Activated naive CD8-positive, alpha-beta T cell treated with anti-CD3 and anti-CD28 coated beads, Interleukin-2, amount 10 ng/mL, durations not matched to agents 7 days and 5 days (primary cell): ENCODE results near the gene KCNQ1OT1. TPM values are rescaled to one million over a fixed set of nuclear protein-coding genes. Genes with fewer than 3 reads are reported as not detected.

Experiments
- ATAC-seq: fragments of 150-1000 bp; cut with Tn5 transposase; one replicate; pipeline ENCODE4 v1.10.0; 2021; ENCODE audit warnings: low read depth, moderate library complexity
- POLR2A ChIA-PET: fragments of 350-600 bp; sonication (Branson Sonifier 250); formaldehyde crosslinking; loops from one replicate; lab custom pipeline; 2021; ENCODE audit warnings: antibody characterized with exemption; lab: Charles Lee
- DNase-seq: peaks from one replicate; pipeline ENCODE4 v3.0.0; 2021
- H3K27ac Mint-ChIP-seq: one replicate; pipeline ENCODE4 v1.8.0; 2022; ENCODE audit warnings: mild to moderate bottlenecking, mixed read lengths
- H3K27me3 Mint-ChIP-seq: one replicate; pipeline ENCODE4 v1.8.0; 2022; ENCODE audit warnings: mild to moderate bottlenecking, moderate library complexity, mixed read lengths
- H3K36me3 Mint-ChIP-seq: one replicate; pipeline ENCODE4 v1.8.0; 2021; ENCODE audit warnings: mild to moderate bottlenecking, mixed read lengths
- H3K4me1 Mint-ChIP-seq: one replicate; pipeline ENCODE4 v1.8.0; 2021; ENCODE audit warnings: mixed read lengths
- H3K4me3 Mint-ChIP-seq: one replicate; pipeline ENCODE4 v1.8.0; 2022; ENCODE audit warnings: mild to moderate bottlenecking, moderate library complexity, mixed read lengths
- H3K9me3 Mint-ChIP-seq: one replicate; pipeline ENCODE4 v1.8.0; 2021; ENCODE audit warnings: mixed read lengths
- total RNA-seq, 2 experiments: library from RNA; stranded (reverse); gene quantifications; one replicate each; pipeline ENCODE4 v1.2.3, GENCODE V29; 2021

Gene KCNQ1OT1
- total RNA-seq, result under 1 TPM; 0.28 to 0.34 TPM

GRCh38 chr11:2699531-2700414 lies at the start of gene KCNQ1OT1:
TSS of gene KCNQ1OT1 (minus strand) at chr11:2699994.
- Mint-ChIP-seq H3K4me3 (peak within 1 kb of the TSS; percentile 85), H3K9me3 (no peaks in the 10 kb centered on the region), H3K4me1 (peaks cover 16% of the 10 kb centered on the region), H3K27ac (peak within 1 kb of the TSS; percentile 76), H3K36me3 (peaks cover 7% of the 10 kb centered on the region), H3K27me3 (peaks cover 4% of the 10 kb centered on the region)
- peak; percentile 85 for DNase-seq
- ATAC-seq, result peak; percentile 98
- POLR2A ChIA-PET, result interaction anchor here (1.0 to 1.5 kb wide), 2 partner anchors 10 to 24 kb away, joined by 3 to 4 read pairs; no protein-coding TSS in a partner anchor

DNA sequence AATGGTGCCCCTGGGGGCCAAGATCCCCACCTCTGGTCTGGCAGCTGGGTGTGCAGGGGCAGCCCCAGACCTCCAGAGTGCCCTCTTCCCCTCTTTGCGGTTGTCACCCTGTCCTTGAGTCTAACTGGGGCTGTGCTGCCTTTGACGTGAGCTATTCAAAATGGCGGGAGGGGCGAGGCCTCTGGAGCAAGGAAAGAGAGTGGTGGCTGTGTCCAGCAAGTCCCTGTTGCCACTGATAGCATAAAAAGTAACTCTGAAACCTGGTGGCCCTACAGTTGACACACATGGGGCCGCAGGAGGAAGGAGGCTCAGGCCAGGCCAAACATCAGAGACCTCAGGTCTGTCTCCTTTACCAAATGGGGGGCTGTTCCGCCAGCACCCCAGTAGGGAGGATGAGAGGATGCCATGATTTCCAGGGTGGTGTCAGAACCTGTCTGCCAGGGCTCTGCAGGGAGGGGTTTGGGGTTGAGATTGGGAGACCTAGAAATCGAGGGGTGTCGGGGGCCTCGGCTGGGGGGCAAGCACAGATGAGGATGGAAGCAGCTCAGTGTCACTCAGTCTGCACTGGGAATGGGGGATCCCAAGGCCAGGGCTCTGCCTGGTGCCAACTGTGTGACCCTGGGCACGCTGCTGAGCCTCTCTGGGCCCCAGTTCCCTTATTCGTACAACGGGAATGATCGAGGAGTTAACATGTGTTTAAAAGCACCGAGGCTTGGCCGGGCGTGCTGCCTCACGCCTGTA lies 49.2 kb upstream of the KCNQ1OT1 start:
- POLR2A ChIA-PET, result no interaction called here
- Mint-ChIP-seq H3K4me3 (no peak overlapping the region), H3K36me3 (no peaks in the 10 kb centered on the region), H3K4me1 (no peaks in the 10 kb centered on the region), H3K27ac (no peak overlapping the region), H3K27me3 (no peaks in the 10 kb centered on the region), H3K9me3 (peaks cover 2% of the 10 kb centered on the region)
- ATAC-seq (no peak), DNase-seq (no peak)

DNA sequence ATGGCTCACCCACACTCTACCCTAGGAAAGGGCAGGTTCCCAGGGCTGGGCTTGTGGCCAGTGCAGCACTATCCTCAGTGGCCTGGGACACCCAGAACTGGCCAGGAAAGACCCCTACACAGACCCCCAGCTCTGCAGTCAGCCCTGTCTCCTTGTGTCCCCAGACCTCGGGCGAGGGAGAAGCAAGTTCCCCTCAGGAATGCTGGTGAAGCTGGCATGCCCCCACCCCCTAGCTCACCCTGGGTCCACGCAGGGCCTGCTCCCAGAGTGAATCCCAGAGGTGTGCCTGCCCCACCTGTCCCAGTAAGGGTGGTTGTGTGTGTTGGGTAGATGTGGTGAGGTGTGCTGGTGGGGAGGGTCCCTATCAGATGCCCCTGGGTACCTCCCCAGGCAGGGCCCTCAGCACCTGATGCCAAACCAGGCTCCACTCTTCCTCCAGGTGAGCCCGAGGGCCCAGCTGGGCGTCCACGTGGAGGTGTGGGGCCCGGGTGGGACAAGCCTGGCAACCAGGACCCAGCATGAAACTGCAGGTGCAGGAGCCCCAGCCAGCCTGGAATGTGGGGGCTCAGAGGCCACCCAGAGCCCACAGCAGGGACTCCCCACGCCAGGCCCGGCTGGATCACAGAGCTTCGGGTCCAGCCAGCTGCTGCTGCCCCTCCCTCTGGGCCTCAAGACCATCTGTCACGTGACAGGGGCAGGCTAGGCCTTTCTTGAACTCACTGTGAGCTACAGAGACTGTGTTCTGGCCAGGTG lies 48.4 kb upstream of the KCNQ1OT1 start:
- Mint-ChIP-seq H3K36me3 (no peaks in the 10 kb centered on the region), H3K4me3 (no peak overlapping the region), H3K27me3 (no peaks in the 10 kb centered on the region), H3K27ac (no peak overlapping the region), H3K9me3 (no peaks in the 10 kb centered on the region), H3K4me1 (no peaks in the 10 kb centered on the region)
- POLR2A ChIA-PET, result no interaction called here
- ATAC-seq (no peak), DNase-seq (no peak)

- no peak for DNase-seq
- Mint-ChIP-seq H3K27me3 (no peaks in the 10 kb centered on the region), H3K36me3 (no peaks in the 10 kb centered on the region), H3K4me1 (no peaks in the 10 kb centered on the region), H3K9me3 (no peaks in the 10 kb centered on the region), H3K27ac (no peak overlapping the region), H3K4me3 (no peak overlapping the region)
- ATAC-seq, result no peak
- POLR2A ChIA-PET, result no interaction called here
These were observed 47.6 kb upstream of the KCNQ1OT1 start for GRCh38 chr11:2747248-2748027.

DNA sequence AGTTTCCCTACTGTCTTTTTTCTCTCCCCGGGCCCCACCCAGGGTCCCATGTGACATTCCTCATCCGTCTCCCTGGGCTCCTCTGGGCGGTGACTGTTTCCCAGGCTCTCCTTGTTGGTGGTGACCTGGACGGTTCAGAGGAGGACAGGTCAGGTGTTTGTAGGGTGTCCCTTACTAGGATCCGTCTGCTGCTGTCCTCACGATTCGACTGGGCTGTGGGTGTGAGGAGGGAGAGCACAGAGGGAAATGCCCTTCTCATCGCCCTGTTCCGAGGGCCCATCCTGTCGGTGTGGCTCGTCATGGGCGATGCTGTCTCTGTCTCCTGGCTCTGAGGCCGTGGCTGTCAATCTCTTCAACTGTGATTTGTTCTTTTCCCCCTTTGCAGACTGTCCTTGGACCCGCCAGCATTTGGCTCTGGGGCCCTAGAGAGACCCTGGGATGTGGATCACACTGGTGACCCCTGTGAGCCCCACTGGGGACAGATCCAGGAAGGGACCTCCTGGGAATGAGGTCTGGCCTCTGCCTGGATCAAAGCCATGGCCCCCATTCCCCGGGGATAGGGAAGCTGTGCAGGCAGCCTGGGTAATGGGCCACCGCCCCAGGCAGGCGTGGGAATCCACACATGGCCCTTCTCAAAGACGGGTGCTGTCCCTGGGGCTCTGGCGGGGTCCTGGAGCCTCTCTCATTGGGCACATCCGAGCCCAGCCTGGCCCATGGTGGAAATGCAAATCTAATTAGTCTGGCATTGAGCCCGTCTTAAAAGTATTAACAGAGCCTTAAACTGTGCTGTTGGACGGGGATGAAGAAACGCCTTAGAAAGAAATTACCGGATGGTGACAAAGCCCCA lies 46.8 kb upstream of the KCNQ1OT1 start:
- H3K4me1 Mint-ChIP-seq, result no peaks in the 10 kb centered on the region
- H3K36me3 Mint-ChIP-seq, result no peaks in the 10 kb centered on the region
- no peak overlapping the region for H3K4me3 Mint-ChIP-seq
- H3K27me3 Mint-ChIP-seq, result no peaks in the 10 kb centered on the region
- H3K27ac Mint-ChIP-seq, result no peak overlapping the region
- ATAC-seq (no peak), DNase-seq (no peak)
- POLR2A ChIA-PET, result no interaction called here
- H3K9me3 Mint-ChIP-seq, result no peaks in the 10 kb centered on the region

- H3K4me3 Mint-ChIP-seq, result no peak overlapping the region
- no peaks in the 10 kb centered on the region for H3K9me3 Mint-ChIP-seq
- H3K27ac Mint-ChIP-seq, result no peak overlapping the region
- no peaks in the 10 kb centered on the region for H3K36me3 Mint-ChIP-seq
- ATAC-seq (no peak), DNase-seq (no peak)
- H3K4me1 Mint-ChIP-seq, result no peaks in the 10 kb centered on the region
- POLR2A ChIA-PET, result no interaction called here
- no peaks in the 10 kb centered on the region for H3K27me3 Mint-ChIP-seq
These were observed 45.7 kb upstream of the KCNQ1OT1 start for GRCh38 chr11:2745511-2745910.

DNA sequence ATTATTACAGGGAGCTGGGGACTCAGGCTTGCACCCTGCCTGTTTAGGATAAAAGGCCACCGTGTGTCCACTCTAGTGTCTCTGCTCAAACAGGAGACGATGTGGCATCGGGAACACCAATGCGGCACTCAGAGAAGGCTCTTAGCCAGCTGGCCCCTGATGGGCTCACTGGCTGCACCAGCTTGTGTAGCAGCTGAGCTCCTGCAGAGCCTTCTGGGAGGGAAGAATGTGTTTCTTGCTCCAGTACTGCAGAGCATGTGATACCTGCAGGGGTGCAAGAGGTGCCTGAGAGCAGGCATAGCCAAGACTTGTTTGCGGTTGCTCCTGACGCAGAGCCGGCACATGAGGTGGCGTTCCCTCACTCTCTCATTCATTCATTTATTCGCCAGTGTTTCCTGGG lies 44.4 kb upstream of the KCNQ1OT1 start:
- DNase-seq, result no peak
- POLR2A ChIA-PET, result no interaction called here
- H3K27me3 Mint-ChIP-seq, result no peaks in the 10 kb centered on the region
- no peaks in the 10 kb centered on the region for H3K9me3 Mint-ChIP-seq
- no peaks in the 10 kb centered on the region for H3K36me3 Mint-ChIP-seq
- H3K27ac Mint-ChIP-seq, result no peak overlapping the region
- H3K4me3 Mint-ChIP-seq, result no peak overlapping the region
- ATAC-seq, result no peak
- no peaks in the 10 kb centered on the region for H3K4me1 Mint-ChIP-seq

GRCh38 chr11:2743427-2744110 lies 43.8 kb upstream of the KCNQ1OT1 start:
- no peaks in the 10 kb centered on the region for H3K9me3 Mint-ChIP-seq
- no peak for DNase-seq
- no peak for ATAC-seq
- H3K27me3 Mint-ChIP-seq, result no peaks in the 10 kb centered on the region
- no peaks in the 10 kb centered on the region for H3K36me3 Mint-ChIP-seq
- no peak overlapping the region for H3K4me3 Mint-ChIP-seq
- H3K27ac Mint-ChIP-seq, result no peak overlapping the region
- POLR2A ChIA-PET, result no interaction called here
- no peaks in the 10 kb centered on the region for H3K4me1 Mint-ChIP-seq

- POLR2A ChIA-PET, result no interaction called here
- Mint-ChIP-seq H3K9me3 (no peaks in the 10 kb centered on the region), H3K4me1 (no peaks in the 10 kb centered on the region), H3K4me3 (no peak overlapping the region), H3K27me3 (no peaks in the 10 kb centered on the region), H3K27ac (no peak overlapping the region), H3K36me3 (no peaks in the 10 kb centered on the region)
- ATAC-seq (no peak), DNase-seq (no peak)
These were observed 43.0 kb upstream of the KCNQ1OT1 start for GRCh38 chr11:2742611-2743426.

GRCh38 chr11:2742201-2742600 lies 42.4 kb upstream of the KCNQ1OT1 start:
- no peak overlapping the region for H3K27ac Mint-ChIP-seq

DNA sequence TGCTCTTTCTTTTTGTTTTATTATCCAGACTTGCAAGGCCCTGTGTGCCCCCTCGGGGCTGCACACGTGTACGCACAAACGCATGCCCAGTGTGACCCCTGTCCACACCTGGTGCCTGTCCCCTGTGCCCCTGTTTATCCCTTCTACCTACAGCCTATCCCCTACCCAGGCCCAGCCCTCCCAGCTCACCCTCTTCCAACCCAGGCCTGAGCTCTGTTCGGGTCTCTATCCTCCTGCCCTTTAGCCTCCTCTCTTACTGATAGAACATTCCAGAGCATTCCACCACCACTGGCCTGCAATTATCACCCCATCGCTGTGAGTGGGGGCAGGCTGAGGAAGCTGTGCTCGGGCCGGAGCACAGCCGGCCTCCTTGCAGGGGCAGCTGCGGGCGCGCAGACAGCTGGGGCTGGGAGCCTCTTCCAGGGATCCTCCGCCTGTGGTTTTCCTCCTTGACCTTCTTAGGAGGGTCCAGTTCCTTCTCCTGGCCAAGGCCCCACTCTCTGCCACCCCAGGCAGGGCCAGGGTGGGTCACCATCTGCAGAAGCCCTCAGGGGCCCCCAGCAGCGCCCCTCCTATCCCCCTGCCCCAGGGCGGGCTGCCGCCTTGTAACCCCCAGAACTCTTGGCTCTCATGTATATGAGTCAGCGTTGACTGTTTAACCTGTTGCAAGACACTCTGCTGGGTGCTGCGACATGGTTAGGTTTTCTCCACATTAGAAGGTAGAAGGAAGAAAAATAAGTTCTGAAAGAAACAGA lies 41.8 kb upstream of the KCNQ1OT1 start:
- Mint-ChIP-seq H3K27me3 (no peaks in the 10 kb centered on the region), H3K27ac (no peak overlapping the region), H3K9me3 (no peaks in the 10 kb centered on the region), H3K4me3 (no peak overlapping the region), H3K36me3 (no peaks in the 10 kb centered on the region), H3K4me1 (no peaks in the 10 kb centered on the region)
- POLR2A ChIA-PET, result no interaction called here
- ATAC-seq (no peak), DNase-seq (no peak)

More at GRCh38 chr11:2742201-2742600, 42.4 kb upstream of the KCNQ1OT1 start:
- no peak for ATAC-seq
- no peaks in the 10 kb centered on the region for H3K36me3 Mint-ChIP-seq
- no peak overlapping the region for H3K4me3 Mint-ChIP-seq
- H3K9me3 Mint-ChIP-seq, result no peaks in the 10 kb centered on the region
- DNase-seq, result no peak
- POLR2A ChIA-PET, result no interaction called here
- H3K27me3 Mint-ChIP-seq, result no peaks in the 10 kb centered on the region
- no peaks in the 10 kb centered on the region for H3K4me1 Mint-ChIP-seq
